H7 (cell line): Measurements from ENCODE around the gene NFS1. TPM values are rescaled to one million over a fixed set of nuclear protein-coding genes. Genes with fewer than 3 reads are reported as not detected.
"Not testable (repeated sequence)": the region's sequence is repeated elsewhere in the genome, so short reads cannot be mapped to it uniquely, and the experiment has no call there.

Source experiments
- DNase-seq: peaks from one replicate; pipeline ENCODE4 v3.0.0; 2012
- H3K27me3 ChIP-seq: 2 replicates; pipeline ENCODE4 v1.6.0; 2011; ENCODE audit warnings: mild to moderate bottlenecking, low read length; ENCODE audit not compliant: control insufficient read depth, insufficient read depth
- H3K36me3 ChIP-seq: replicated peaks from 2 replicates; pipeline ENCODE4 v1.5.1; 2011; ENCODE audit warnings: low read length; ENCODE audit not compliant: control insufficient read depth, insufficient read depth
- H3K4me3 ChIP-seq: 2 replicates; pipeline ENCODE4 v1.5.1; 2011; ENCODE audit warnings: low read depth, mild to moderate bottlenecking, control low read depth, low read length, moderate library complexity; ENCODE audit not compliant: insufficient read depth
- total RNA-seq: library from RNA; depleted of rRNA; stranded (reverse); fragments of >200 nt; shearing (Covaris generic); gene quantifications from 2 replicates; pipeline ENCODE4 v1.2.3, GENCODE V29; 2014

The NFS1 gene
- total RNA-seq, 1 experiment from 2014 or later: 60.6 TPM

GRCh38 chr20:35732644-35732982, 33.5 kb upstream of the NFS1 start:
- Histone ChIP-seq H3K36me3 (peaks cover 75% of the 10 kb centered on the region), H3K27me3 (no peaks in the 10 kb centered on the region), H3K4me3 (no peak overlapping the region)
- no peak for DNase-seq

DNA sequence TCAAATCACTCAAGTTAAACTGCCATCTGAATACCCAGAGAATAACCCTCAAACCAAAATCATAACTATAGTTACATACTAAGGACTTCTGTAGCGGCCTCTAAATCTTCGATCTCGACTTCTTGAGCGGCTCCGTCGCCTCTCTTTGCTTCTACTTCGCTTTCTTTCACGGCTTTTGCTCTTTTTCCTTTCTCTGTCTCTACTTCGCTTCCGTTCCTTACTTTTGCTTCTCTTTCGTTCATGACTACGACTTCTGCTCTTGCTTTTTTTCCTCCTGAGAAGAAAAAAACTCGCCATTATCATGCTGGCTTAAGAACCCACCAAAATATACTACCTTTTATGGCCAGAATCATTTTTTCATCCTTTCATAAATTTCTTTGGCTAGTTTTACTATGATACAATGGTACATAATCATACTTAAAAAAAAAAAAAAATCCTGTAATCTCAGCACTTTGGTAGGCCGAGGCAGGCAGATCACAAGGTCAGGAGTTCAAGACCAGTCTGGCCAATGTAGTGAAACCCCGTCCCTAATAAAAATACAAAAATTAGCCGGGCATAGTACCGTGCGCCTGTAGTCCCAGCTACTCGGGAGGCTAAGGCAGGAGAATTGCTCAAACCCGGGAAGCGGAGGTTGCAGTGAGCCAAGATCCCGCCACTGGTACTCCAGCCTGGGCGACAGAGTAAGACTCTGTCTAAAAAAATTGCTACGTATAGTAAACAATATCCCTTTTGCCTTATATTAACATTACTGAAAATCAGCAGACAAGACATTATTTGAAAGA, 32.9 kb upstream of the NFS1 start:
- Histone ChIP-seq H3K36me3 (peaks cover 76% of the 10 kb centered on the region), H3K27me3 (no peaks in the 10 kb centered on the region), H3K4me3 (no peak overlapping the region)
- no peak for DNase-seq

GRCh38 chr20:35731469-35731788, 32.3 kb upstream of the NFS1 start:
- no peak for DNase-seq
- Histone ChIP-seq H3K4me3 (no peak overlapping the region), H3K27me3 (no peaks in the 10 kb centered on the region), H3K36me3 (peaks cover 78% of the 10 kb centered on the region)

GRCh38 chr20:35730583-35731468, 31.7 kb upstream of the NFS1 start:
- H3K4me3 ChIP-seq: no peak overlapping the region

GRCh38 chr20:35729836-35730582, 30.9 kb upstream of the NFS1 start:
- no peak for DNase-seq
- Histone ChIP-seq H3K36me3 (peaks cover 70% of the 10 kb centered on the region), H3K4me3 (no peak overlapping the region), H3K27me3 (no peaks in the 10 kb centered on the region)

More at GRCh38 chr20:35730583-35731468, 31.7 kb upstream of the NFS1 start:
- H3K27me3 ChIP-seq: no peaks in the 10 kb centered on the region
- peaks cover 73% of the 10 kb centered on the region for H3K36me3 ChIP-seq
- DNase-seq: no peak

GRCh38 chr20:35729283-35729807, 30.2 kb upstream of the NFS1 start:
- no peaks in the 10 kb centered on the region for H3K27me3 ChIP-seq
- H3K4me3 ChIP-seq: no peak overlapping the region
- DNase-seq: no peak
- H3K36me3 ChIP-seq: peaks cover 71% of the 10 kb centered on the region

DNA sequence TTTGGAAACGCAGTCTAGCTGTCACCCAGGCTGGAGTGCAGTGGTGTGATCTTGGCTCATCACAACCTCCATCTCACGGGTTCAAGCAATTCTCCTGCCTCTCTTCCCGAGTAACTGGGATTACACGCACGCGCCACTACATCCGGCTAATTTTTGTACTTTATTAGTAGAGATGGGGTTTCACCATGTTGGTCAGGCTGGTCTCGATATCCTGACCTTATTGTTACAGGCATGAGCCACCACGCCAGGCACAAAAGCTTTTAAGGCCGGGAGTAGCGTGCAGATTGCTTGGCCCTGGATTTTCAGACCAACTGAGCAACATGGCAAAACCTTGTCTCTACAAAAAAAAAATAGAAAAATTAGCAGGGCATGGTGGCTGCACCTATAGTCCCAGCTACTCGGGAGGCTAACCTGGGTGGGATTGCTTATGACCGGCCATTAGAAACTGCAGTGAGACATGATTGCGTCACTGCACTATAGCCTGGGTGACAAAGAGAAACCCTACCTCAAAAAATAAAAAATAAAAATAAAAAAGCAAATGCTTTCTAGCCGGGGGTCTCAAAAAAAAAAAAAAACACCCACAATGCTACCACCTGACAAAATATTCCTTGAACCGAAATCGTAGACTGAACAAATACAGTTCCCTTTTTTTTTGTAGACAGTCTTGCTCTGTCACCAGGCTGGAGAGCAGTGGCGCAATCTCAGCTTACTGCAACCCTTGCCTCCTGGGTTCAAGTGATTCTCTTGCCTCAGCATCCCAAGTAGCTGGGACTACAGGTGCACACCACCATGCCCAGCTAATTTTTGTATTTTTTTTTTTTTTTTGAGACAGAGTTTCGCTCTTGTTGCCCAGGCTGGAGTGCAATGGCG, 27.9 kb upstream of the NFS1 start:
- Histone ChIP-seq H3K36me3 (peaks cover 68% of the 10 kb centered on the region), H3K27me3 (no peaks in the 10 kb centered on the region), H3K4me3 (no peak overlapping the region)
- DNase-seq: no peak

DNA sequence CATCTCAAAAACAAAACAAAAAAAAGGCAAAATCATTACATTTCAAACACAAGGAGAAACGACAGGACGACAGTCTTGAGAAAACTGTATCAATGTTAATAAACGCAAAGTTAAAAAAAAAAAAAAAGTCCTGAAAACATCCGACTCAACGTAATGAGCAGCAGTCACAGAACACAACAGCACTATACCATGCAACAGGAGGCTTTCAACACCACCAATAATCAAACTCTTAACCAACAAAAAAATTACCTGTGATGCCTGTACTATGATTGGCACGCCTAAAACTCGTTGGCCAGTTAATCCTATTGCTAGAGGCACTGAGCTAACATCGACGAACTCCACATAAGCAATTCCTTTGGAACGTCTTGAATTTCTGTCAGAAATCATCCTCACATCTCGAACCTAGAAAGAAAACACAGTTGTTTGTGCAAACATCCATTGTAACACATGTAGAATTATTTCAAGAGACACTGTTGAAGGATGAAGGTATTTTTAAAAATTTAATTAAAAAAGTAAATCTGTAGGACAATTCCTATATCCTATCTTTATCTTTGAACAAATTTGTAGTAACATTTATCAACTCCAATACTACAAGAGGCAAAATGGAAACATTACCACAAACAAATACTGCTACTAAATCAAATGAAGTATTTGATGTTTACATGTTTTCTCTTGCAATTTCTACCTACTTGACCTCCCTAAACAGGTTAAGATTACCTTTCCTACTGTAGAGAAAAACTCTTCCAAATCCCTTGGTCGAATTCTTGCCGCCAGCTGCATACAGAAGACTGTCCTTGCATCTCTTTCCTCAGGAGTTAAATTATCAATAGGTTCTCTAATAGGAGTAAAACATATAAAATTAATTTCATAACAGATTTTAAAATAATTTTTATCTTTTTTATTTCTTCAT, 25.4 kb upstream of the NFS1 start:
- DNase-seq: no peak
- H3K4me3 ChIP-seq: no peak overlapping the region
- H3K27me3 ChIP-seq: no peaks in the 10 kb centered on the region
- H3K36me3 ChIP-seq: peaks cover 70% of the 10 kb centered on the region

GRCh38 chr20:35723652-35724320, 24.6 kb upstream of the NFS1 start:
- H3K27me3 ChIP-seq, H3K4me3 ChIP-seq, DNase-seq: not testable (repeated sequence)
- H3K36me3 ChIP-seq: peaks cover 71% of the 10 kb centered on the region

DNA sequence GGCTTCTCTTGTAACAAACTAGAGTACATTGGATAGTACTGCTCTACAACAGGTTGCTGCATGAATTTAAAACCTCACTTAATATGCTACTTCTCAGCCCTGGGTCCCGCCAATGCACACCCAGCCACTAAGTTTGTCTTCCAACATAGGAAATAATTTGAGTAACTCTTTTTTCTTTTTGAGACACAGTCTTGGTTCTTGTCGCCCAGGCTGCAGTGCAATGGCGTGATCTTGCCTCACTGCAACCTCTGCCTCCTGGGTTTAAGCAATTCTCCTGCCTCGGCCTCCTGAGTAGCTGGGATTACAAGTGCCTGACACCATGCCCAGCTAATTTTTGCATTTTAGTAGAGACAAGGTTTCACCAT, 24.1 kb upstream of the NFS1 start:
- DNase-seq, H3K4me3 ChIP-seq, H3K27me3 ChIP-seq: not testable (repeated sequence)
- H3K36me3 ChIP-seq: peaks cover 71% of the 10 kb centered on the region

DNA sequence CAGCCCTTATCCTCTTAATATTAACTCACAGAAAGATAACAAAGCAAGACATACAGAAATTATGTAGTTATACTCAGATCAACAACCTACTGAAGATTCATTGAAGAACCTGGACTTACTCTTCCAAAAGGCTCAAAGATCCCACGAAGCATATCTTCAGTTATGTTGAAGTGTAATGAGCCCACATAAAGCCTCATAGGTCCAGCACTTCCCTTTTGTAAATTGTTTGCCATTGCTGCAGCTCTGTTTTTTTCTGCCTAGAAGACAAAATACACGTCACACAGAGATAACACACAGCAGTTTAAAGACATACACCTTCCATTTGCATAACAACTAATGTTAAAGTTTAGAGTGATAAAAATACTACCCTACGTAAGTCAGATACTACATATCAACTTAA, 22.5 kb upstream of the NFS1 start:
- peaks cover 68% of the 10 kb centered on the region for H3K36me3 ChIP-seq
- no peak for DNase-seq
- no peaks in the 10 kb centered on the region for H3K27me3 ChIP-seq
- no peak overlapping the region for H3K4me3 ChIP-seq

DNA sequence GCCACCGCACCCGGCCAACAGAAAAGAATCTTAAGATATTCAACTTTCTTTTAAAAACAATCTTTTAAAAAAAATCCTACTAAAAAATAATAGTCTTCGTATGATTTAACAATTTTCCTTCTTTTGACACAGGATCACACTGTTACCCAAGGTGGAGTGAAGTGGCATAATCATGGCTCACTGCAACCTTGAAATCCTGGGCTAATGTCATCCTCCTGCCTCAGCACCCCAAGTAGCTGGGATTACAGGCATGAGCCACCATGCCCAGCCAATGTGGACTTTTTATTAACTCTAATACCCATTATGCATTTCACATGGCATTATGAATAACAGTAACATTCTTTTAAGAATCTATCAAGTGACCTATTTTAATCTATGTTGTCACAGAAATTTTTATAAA, 22.1 kb upstream of the NFS1 start:
- DNase-seq: no peak
- H3K4me3 ChIP-seq: no peak overlapping the region
- peaks cover 70% of the 10 kb centered on the region for H3K36me3 ChIP-seq

More for the DNA sequence above, 22.1 kb upstream of the NFS1 start:
- no peaks in the 10 kb centered on the region for H3K27me3 ChIP-seq
